ENCODE results near the gene NME2. TPM values are rescaled to one million over a fixed set of nuclear protein-coding genes. Genes with fewer than 3 reads are reported as not detected.

Gene NME2
- total RNA-seq (2014; rRNA removed), result 1,420 and 1,558 TPM in 2 replicates
- Bru-seq, nascent RNA, result percentile 96 among the genes with signal in this experiment
- percentile 97 among the genes with signal in this experiment for BruChase-seq, experiment 1, labeled RNA remaining after a 6-hour chase
- percentile 93 among the genes with signal in this experiment for BruChase-seq, experiment 2, labeled RNA remaining after a 2-hour chase
- long read RNA-seq, transcript NME2-202 (4 exons, 866 nt), result minor isoform, 49 of 721 reads
- long read RNA-seq, transcript NME2-201 (4 exons, 568 nt), result minor isoform, 11 of 721 reads
- long read RNA-seq, transcript NME2-205 (5 exons, 826 nt), result major isoform, 554 of 721 reads
- long read RNA-seq, transcript NME2-209 (2 exons, 789 nt), result minor isoform, 72 of 721 reads
- long read RNA-seq, partial matches to known transcripts, result 9 of 721 reads
- long read RNA-seq, other reads (novel, unspliced or antisense), result 15 of 721 reads

GRCh38 chr17:51166198-51166986 lies at the start of gene NME2:
Gene NME2 (plus strand): TSS chr17:51166411. CDS start chr17:51166831, 420 bp downstream.
- POLR2A ChIA-PET (ENCODE audit: unreplicated experiment), result interaction anchor here (0.6 kb wide), 1 partner anchor 105 kb away, joined by 6 read pairs; no protein-coding TSS in a partner anchor
- Histone ChIP-seq H3K36me3 (ENCODE audit: low read depth, low read length) (peaks cover 55% of the 10 kb centered on the region), H3K27ac (ENCODE audit: low read length) (peak within 1 kb of the TSS; percentile 73), H3F3A (ENCODE audit: low read length, unreplicated experiment) (peaks cover 4% of the 10 kb centered on the region), H3K27me3 (ENCODE audit: low read length) (no peaks in the 10 kb centered on the region), H4K20me1 (ENCODE audit: low read length) (peaks cover 26% of the 10 kb centered on the region), H2AFZ (ENCODE audit: low read length) (peak within 1 kb of the TSS; percentile 88), H3K9me2 (replicated peaks; ENCODE audit: low read length) (no peaks in the 10 kb centered on the region), H3K4me2 (ENCODE audit: low read length) (peak within 1 kb of the TSS; percentile 94), H3K9ac (ENCODE audit: low read length) (peak within 1 kb of the TSS; percentile 97), H3K4me1 (ENCODE audit: insufficient read depth, low read length) (peaks cover 21% of the 10 kb centered on the region), H3K9me3 (ENCODE audit: low read length) (no peaks in the 10 kb centered on the region), H3K79me2 (ENCODE audit: low read length) (peaks cover 37% of the 10 kb centered on the region), H3K4me3 (ENCODE audit: low read length) (peak within 1 kb of the TSS; percentile 81)
- CTCF ChIA-PET, result interaction anchor here (0.5 kb wide), 1 partner anchor 300 kb away, joined by 10 read pairs; the partner anchor contains the start of gene TOB1
- DNase-seq (peak; percentile 97), ATAC-seq (peak; percentile 91)
- TF ChIP-seq EZH2 (IDR thresholded peaks at IDR 0.05; ENCODE audit: low read length, unreplicated experiment) (no peak), EZH2phosphoT487 (IDR thresholded peaks at IDR 0.05; ENCODE audit: borderline replicate concordance, low read length) (no peak), CTCF (conservative IDR thresholded peaks at IDR 0.05; ENCODE audit: low read depth, low read length) (no peak)
- BruUV-seq (replicated peaks), result no TSS peak
- intact Hi-C loops (cut with micrococcal nuclease), result loop anchor here (1.0 to 5.0 kb wide), 2 partner anchors 45 to 96 kb away; partner anchors contain the start of genes MBTD1 and UTP18

- H3K27ac ChIP-seq (ENCODE audit: low read length), result no peak overlapping the region
- ChIA-PET POLR2A (ENCODE audit: unreplicated experiment) (no interaction called here), CTCF (interaction anchor here (0.8 to 1.5 kb wide), 2 partner anchors 29 to 35 kb away, joined by 3 to 4 read pairs; partner anchors contain the start of gene NME1)
- no peak for TF ChIP-seq EZH2 (IDR thresholded peaks at IDR 0.05; ENCODE audit: low read length, unreplicated experiment)
- no peak for TF ChIP-seq CTCF (conservative IDR thresholded peaks at IDR 0.05; ENCODE audit: low read depth, low read length)
- no peak for TF ChIP-seq EZH2phosphoT487 (IDR thresholded peaks at IDR 0.05; ENCODE audit: borderline replicate concordance, low read length)
- H3F3A ChIP-seq (ENCODE audit: low read length, unreplicated experiment), result peaks cover 4% of the 10 kb centered on the region
- ATAC-seq (no peak), DNase-seq (peak; percentile 37)
- intact Hi-C loops (cut with micrococcal nuclease), result loop anchor here (1.0 kb wide), 1 partner anchor 117 kb away; no protein-coding TSS in a partner anchor
- peak overlapping the region; percentile 95 for H3K4me2 ChIP-seq (ENCODE audit: low read length)
- H3K36me3 ChIP-seq (ENCODE audit: low read depth, low read length), result no peaks in the 10 kb centered on the region
- no peaks in the 10 kb centered on the region for H3K27me3 ChIP-seq (ENCODE audit: low read length)
- peak overlapping the region; percentile 98 for H3K4me3 ChIP-seq (ENCODE audit: low read length)
- no peaks in the 10 kb centered on the region for H3K9me2 ChIP-seq (replicated peaks; ENCODE audit: low read length)
- peaks cover 70% of the 10 kb centered on the region for H3K79me2 ChIP-seq (ENCODE audit: low read length)
- peaks cover 53% of the 10 kb centered on the region for H4K20me1 ChIP-seq (ENCODE audit: low read length)
- no peaks in the 10 kb centered on the region for H3K9me3 ChIP-seq (ENCODE audit: low read length)
- peaks cover 35% of the 10 kb centered on the region for H3K4me1 ChIP-seq (ENCODE audit: insufficient read depth, low read length)
- BruUV-seq (replicated peaks), result no TSS peak
- no peak overlapping the region for H2AFZ ChIP-seq (ENCODE audit: low read length)
- H3K9ac ChIP-seq (ENCODE audit: low read length), result peak overlapping the region; percentile 93; the same call in 1 of the 2 replicates
Measured at GRCh38 chr17:51118330-51119195, 47.6 kb upstream of the NME2 start.

Measured in PC-3 (cell line).